CD4-positive, CD25-positive, alpha-beta regulatory T cell (primary cell): ENCODE measurements around the gene SLC35E1. TPM values are rescaled to one million over a fixed set of nuclear protein-coding genes. Genes with fewer than 3 reads are reported as not detected.
A peak's percentile ranks its signal among the peaks of the same experiment; 100 is the strongest.

Source experiments
- ATAC-seq, 2 donors: fragments of 150-1000 bp; cut with Tn5 transposase; one replicate each; pipeline ENCODE4 v1.10.0; 2021; ENCODE audit warnings: low read depth in 2 of 2, moderate number of reproducible peaks in 2 of 2, moderate library complexity in 1 of 2
- DNase-seq, 3 donors: peaks; one replicate each; pipeline versions ENCODE4 v3.0.0 to v3.0.0-alpha.2; 2012 to 2022; ENCODE audit warnings: mixed read lengths in 1 of 3
- H3K27ac ChIP-seq: one replicate; pipeline ENCODE4 v1.7.0; 2013; ENCODE audit warnings: mild to moderate bottlenecking, low read length; ENCODE audit not compliant: insufficient read depth, poor library complexity, severe bottlenecking
- H3K27me3 ChIP-seq: one replicate; pipeline ENCODE4 v1.7.0; 2013; ENCODE audit warnings: low read length; ENCODE audit not compliant: control insufficient read depth, insufficient read depth
- H3K36me3 ChIP-seq: one replicate; pipeline ENCODE4 v1.7.0; 2013; ENCODE audit warnings: mild to moderate bottlenecking, low read length, moderate library complexity; ENCODE audit not compliant: control insufficient read depth, insufficient read depth
- H3K4me1 ChIP-seq: 2 replicates; pipeline ENCODE4 v1.7.0; 2013; ENCODE audit warnings: mild to moderate bottlenecking, low read length; ENCODE audit not compliant: insufficient read depth, control insufficient read depth, poor library complexity, severe bottlenecking
- H3K4me3 ChIP-seq: one replicate; pipeline ENCODE4 v1.7.0; 2013; ENCODE audit warnings: low read depth, mild to moderate bottlenecking, low read length, moderate library complexity
- H3K9me3 ChIP-seq, 2 experiments: 1 replicate in 1 of 2; 2 replicates in 1 of 2; pipeline ENCODE4 v1.7.0; 2013; ENCODE audit warnings: low read length in 2 of 2, mild to moderate bottlenecking in 1 of 2, moderate library complexity in 1 of 2; ENCODE audit not compliant: control insufficient read depth in 2 of 2
- H3K27ac Mint-ChIP-seq, 3 donors: one replicate each; pipeline ENCODE4 v1.8.0; 2020 to 2022; ENCODE audit warnings: mild to moderate bottlenecking in 3 of 3, mixed read lengths in 3 of 3, moderate library complexity in 2 of 3
- H3K27me3 Mint-ChIP-seq: one replicate; pipeline ENCODE4 v1.8.0; 2022; ENCODE audit warnings: mild to moderate bottlenecking, mixed read lengths
- H3K36me3 Mint-ChIP-seq: one replicate; pipeline ENCODE4 v1.8.0; 2020; ENCODE audit warnings: mixed read lengths
- H3K4me1 Mint-ChIP-seq, 4 donors: one replicate each; pipeline ENCODE4 v1.8.0; 2020 to 2022; ENCODE audit warnings: mixed read lengths in 4 of 4, mild to moderate bottlenecking in 1 of 4
- H3K4me3 Mint-ChIP-seq, 4 donors: one replicate each; pipeline ENCODE4 v1.8.0; 2020 to 2022; ENCODE audit warnings: mild to moderate bottlenecking in 4 of 4, mixed read lengths in 4 of 4, moderate library complexity in 3 of 4
- H3K9me3 Mint-ChIP-seq, 7 donors: one replicate each; pipeline ENCODE4 v1.8.0; 2020 to 2022; ENCODE audit warnings: mixed read lengths in 7 of 7, mild to moderate bottlenecking in 3 of 7, moderate library complexity in 2 of 7
- polyA plus RNA-seq, 4 donors: library from polyadenylated mRNA; unstranded; fragments of 300-500 nt; fragmentation: Illumina TruSeq; gene quantifications; one replicate each; pipeline ENCODE4 v1.2.3, GENCODE V29; 2021
- total RNA-seq: library from RNA; stranded (reverse); gene quantifications from one replicate; pipeline ENCODE4 v1.2.3, GENCODE V29; 2022

Gene SLC35E1
- total and polyA plus RNA-seq, 5 donors from 2014 or later, result 19.0 to 93.1 (median 28.2) TPM

DNA sequence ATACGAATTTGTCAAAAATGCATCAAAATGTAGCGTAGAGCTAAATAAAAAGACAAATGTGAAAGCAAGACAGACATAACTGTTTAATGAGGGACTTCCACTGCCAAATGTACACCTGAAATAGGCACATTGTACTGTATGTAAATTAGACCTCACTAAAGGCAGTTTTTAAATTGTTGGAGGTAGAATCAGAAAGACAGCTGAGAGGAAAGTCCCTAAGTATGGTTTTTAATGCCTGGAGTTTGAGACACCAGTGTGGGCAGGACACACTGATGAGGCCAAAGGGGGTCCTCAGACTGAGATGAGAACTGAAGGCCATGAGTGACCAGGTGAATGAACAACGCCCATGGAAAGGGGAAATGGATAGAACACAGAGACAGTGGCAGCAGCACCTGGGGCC lies 32.9 kb upstream of the SLC35E1 start:
- no peak for DNase-seq
- Histone ChIP-seq H3K9me3 (no peaks in the 10 kb centered on the region), H3K4me3 (no peak overlapping the region), H3K27me3 (no peaks in the 10 kb centered on the region), H3K4me1 (peaks cover 11% of the 10 kb centered on the region), H3K27ac (no peak overlapping the region), H3K36me3 (no peaks in the 10 kb centered on the region)
- no peaks in the 10 kb centered on the region for H3K9me3 Mint-ChIP-seq
- H3K4me3 Mint-ChIP-seq, result peak overlapping the region in 1 of 4 donors; percentile 50
- no peak for ATAC-seq
- no peaks in the 10 kb centered on the region for H3K27me3 Mint-ChIP-seq
- peaks cover 6 to 66% (median 35%) of the 10 kb centered on the region in 4 donors for H3K4me1 Mint-ChIP-seq
- peak overlapping the region in 1 of 3 donors; percentile 72 for H3K27ac Mint-ChIP-seq
- H3K36me3 Mint-ChIP-seq, result peaks cover 4% of the 10 kb centered on the region

DNA sequence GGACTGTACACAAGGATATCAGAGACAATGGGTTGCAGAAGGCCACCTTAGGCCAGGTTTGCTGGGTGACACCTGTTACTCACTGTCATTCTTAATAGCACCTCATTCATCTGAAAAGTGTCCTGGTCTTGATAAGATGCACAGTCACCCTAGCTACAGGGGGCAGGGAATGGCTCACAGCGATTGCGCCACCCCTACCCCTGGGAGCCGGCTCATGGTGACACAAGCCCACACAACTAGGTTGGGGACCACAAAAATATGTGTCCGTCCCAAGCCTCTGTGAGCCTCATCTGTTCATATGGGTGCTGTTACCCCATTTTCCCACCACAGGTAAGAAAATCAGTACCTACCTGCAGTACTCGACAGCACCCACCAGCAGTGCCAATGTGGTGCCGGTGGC lies 32.4 kb upstream of the SLC35E1 start:
- Mint-ChIP-seq H3K4me3 (no peak overlapping the region), H3K27ac (peak overlapping the region in 2 of 3 donors; percentile 56 to 62), H3K9me3 (no peaks in the 10 kb centered on the region), H3K36me3 (peaks cover 4% of the 10 kb centered on the region), H3K27me3 (no peaks in the 10 kb centered on the region), H3K4me1 (peaks cover 6 to 65% (median 34%) of the 10 kb centered on the region in 4 donors)
- Histone ChIP-seq H3K36me3 (no peaks in the 10 kb centered on the region), H3K4me3 (no peak overlapping the region), H3K27me3 (no peaks in the 10 kb centered on the region), H3K27ac (no peak overlapping the region), H3K4me1 (peaks cover 8% of the 10 kb centered on the region), H3K9me3 (no peaks in the 10 kb centered on the region)
- no peak for DNase-seq
- ATAC-seq, result no peak

DNA sequence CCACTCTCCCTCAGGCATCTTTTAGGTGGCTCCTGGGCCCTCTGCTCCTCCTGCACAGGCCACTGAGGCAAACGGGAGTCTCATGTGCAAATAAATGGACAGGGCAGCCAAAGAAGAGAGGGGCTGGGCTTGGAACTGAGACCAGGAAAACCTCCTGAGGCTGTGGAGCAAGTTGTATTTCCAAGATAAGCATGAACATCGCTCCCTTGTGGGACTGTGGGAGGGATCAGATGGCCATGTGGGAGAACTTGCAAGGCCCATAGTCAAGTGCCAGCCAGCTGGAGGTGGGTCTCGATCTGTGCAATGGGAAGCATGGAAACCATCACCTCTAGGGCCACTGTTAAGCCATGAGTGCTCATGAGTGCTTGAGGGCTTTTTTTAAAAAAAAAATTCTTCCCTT lies 30.9 kb upstream of the SLC35E1 start:
- H3K27me3 ChIP-seq, result no peaks in the 10 kb centered on the region
- H3K36me3 ChIP-seq, result no peaks in the 10 kb centered on the region
- Mint-ChIP-seq H3K36me3 (peaks cover 4% of the 10 kb centered on the region), H3K4me3 (no peak overlapping the region), H3K9me3 (no peaks in the 10 kb centered on the region), H3K27ac (no peak overlapping the region), H3K27me3 (no peaks in the 10 kb centered on the region), H3K4me1 (peaks cover 0 to 64% (median 32%) of the 10 kb centered on the region in 4 donors)
- no peak overlapping the region for H3K4me3 ChIP-seq
- H3K4me1 ChIP-seq, result peaks cover 5% of the 10 kb centered on the region
- no peak for DNase-seq
- no peak overlapping the region for H3K27ac ChIP-seq
- ATAC-seq, result no peak
- H3K9me3 ChIP-seq, result no peaks in the 10 kb centered on the region

DNA sequence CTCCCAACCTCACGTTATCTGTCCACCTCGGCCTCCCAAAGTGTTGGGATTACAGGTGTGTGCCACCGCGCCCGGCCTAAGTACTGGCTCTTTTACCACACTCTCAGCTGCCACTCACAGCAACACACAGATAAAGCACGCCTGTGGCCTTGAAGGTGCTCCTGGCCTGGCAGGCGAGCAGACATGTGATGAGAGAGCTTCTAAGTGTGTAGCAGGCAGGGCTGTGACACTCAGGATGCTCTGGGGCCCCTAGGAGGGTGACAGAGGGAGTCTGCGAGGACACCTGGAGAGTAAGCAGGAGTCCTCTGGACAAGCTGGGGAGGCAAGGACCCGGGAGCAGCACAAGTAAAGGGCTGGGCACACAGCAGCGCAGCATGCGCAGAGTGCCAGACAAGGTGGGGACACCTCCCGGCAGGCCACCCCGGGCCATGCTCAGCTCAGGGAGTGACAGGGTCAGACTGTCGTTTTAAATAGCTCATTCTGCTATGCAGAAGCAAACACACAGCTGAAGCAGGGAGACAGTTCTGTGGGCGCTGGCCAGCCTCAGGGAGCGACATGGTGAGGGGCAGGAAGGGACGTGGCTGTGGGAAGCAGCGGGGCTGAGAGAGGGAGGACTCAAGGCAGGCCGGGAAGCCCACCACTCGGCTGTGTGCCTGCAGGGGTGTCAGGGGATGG lies 29.3 kb upstream of the SLC35E1 start:
- Mint-ChIP-seq H3K27ac (peak overlapping the region in 1 of 3 donors; percentile 47), H3K9me3 (no peaks in the 10 kb centered on the region), H3K27me3 (no peaks in the 10 kb centered on the region), H3K36me3 (no peaks in the 10 kb centered on the region), H3K4me3 (no peak overlapping the region), H3K4me1 (peaks cover 0 to 66% (median 34%) of the 10 kb centered on the region in 4 donors)
- Histone ChIP-seq H3K9me3 (no peaks in the 10 kb centered on the region), H3K4me1 (no peaks in the 10 kb centered on the region), H3K36me3 (no peaks in the 10 kb centered on the region), H3K27me3 (no peaks in the 10 kb centered on the region), H3K27ac (no peak overlapping the region), H3K4me3 (no peak overlapping the region)
- ATAC-seq (no peak), DNase-seq (no peak)

DNA sequence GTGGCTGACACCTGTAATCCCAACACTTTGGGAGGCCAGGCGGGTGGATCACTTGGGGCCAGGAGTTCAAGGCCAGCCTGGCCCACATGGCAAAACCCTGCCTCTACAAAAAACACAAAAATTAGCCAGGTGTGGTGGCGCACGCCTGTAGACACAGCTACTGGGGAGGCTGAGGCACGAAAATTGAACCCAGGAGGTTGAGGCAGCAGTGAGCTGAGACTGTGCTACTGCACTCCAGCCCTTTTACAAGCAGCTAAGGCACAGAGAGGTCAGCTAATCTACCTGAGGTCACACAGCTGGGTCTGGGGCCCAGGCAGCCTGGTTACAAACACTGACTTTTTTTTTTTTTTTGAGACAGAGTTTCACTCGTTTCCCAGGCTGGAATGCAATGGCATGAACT lies 28.6 kb upstream of the SLC35E1 start:
- Histone ChIP-seq H3K4me3 (no peak overlapping the region), H3K27me3 (no peaks in the 10 kb centered on the region), H3K27ac (no peak overlapping the region), H3K36me3 (no peaks in the 10 kb centered on the region), H3K9me3 (no peaks in the 10 kb centered on the region), H3K4me1 (peaks cover under 1% of the 10 kb centered on the region)
- Mint-ChIP-seq H3K4me3 (no peak overlapping the region), H3K4me1 (peaks cover 1 to 71% (median 39%) of the 10 kb centered on the region in 4 donors), H3K36me3 (no peaks in the 10 kb centered on the region), H3K27me3 (no peaks in the 10 kb centered on the region), H3K27ac (peak overlapping the region; percentile 35 to 62 (median 43)), H3K9me3 (no peaks in the 10 kb centered on the region)
- DNase-seq, result no peak
- ATAC-seq, result no peak

DNA sequence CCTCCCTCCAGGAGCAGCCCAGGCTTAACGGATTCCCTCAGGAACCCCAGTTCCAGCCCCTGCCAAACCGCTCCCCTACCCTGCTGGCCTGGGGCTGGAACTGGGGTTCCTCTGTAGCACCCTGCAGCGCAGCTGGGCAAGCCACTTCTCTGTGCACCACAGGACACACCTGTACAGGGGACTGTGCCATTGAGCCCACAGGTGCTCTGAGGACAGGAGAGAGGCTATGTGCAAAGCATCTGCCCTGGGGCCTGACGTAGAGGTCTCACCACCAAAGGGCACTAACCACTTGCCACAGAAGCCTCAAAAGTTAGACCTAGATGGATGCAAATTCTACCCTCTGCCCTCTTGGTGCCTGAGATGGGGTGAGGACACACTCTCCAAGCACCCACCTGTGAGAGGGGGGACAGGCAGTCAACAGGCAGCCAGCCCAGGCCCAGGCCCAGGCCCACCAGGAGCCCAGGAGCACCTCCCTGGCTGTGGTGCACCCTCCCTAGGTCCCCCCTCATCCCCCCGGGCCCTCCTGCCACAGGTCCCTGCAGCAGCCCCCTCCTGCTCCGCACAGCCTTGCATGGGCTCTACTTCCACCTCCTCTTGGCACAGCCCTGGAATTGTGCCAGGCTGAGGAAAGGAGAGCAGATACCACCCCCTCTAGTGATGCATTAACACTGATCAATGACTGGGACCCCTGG lies 27.6 kb upstream of the SLC35E1 start:
- Histone ChIP-seq H3K27me3 (no peaks in the 10 kb centered on the region), H3K9me3 (no peaks in the 10 kb centered on the region), H3K36me3 (no peaks in the 10 kb centered on the region), H3K4me3 (no peak overlapping the region), H3K27ac (no peak overlapping the region), H3K4me1 (peaks cover 11% of the 10 kb centered on the region)
- peaks cover 8 to 71% (median 43%) of the 10 kb centered on the region in 4 donors for H3K4me1 Mint-ChIP-seq
- ATAC-seq (no peak), DNase-seq (no peak)
- peak overlapping the region in 1 of 3 donors; percentile 35 for H3K27ac Mint-ChIP-seq
- no peaks in the 10 kb centered on the region for H3K27me3 Mint-ChIP-seq
- no peaks in the 10 kb centered on the region for H3K36me3 Mint-ChIP-seq
- H3K9me3 Mint-ChIP-seq, result no peaks in the 10 kb centered on the region
- no peak overlapping the region for H3K4me3 Mint-ChIP-seq

DNA sequence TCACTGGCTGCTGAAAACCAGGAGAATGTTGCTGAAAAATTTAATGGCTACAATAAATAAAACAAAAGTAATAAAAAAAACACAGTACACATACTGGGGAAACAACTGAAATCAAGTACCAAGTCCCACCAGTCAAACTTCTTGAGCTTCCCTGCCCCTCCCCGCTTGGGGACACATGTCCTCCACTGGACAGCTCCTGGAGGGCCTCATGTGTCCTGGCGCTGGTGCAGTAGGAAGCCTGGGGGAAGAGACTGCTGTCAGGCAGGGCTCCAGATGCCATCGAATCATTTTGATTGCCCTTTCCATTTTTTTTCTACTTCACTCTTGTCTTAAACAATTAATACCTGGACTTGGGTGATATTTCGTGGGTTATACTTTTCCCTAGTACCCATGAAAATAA lies 26.6 kb upstream of the SLC35E1 start:
- peak overlapping the region in 1 of 4 donors; percentile 24 for H3K4me3 Mint-ChIP-seq
- no peaks in the 10 kb centered on the region for H3K36me3 Mint-ChIP-seq
- H3K27ac Mint-ChIP-seq, result peak overlapping the region in 2 of 3 donors; percentile 55 to 76

More for the DNA sequence above, 26.6 kb upstream of the SLC35E1 start:
- no peak for DNase-seq
- Histone ChIP-seq H3K27me3 (no peaks in the 10 kb centered on the region), H3K27ac (no peak overlapping the region), H3K4me1 (peaks cover 21% of the 10 kb centered on the region), H3K9me3 (no peaks in the 10 kb centered on the region), H3K4me3 (no peak overlapping the region), H3K36me3 (no peaks in the 10 kb centered on the region)
- Mint-ChIP-seq H3K4me1 (peaks cover 17 to 75% (median 49%) of the 10 kb centered on the region in 4 donors), H3K27me3 (no peaks in the 10 kb centered on the region), H3K9me3 (no peaks in the 10 kb centered on the region)
- no peak for ATAC-seq
